ENCODE results near the gene PVALB.

GRCh38 chr22:36831717-36832116, 14.9 kb upstream of the PVALB start:
- TF ChIP-seq EZH2 (IDR thresholded peaks at IDR 0.05; ENCODE audit: borderline replicate concordance, control insufficient read depth, low read depth, low read length) (no peak), IRF3 (IDR thresholded peaks at IDR 0.05) (no peak), CEBPB (IDR thresholded peaks at IDR 0.05; ENCODE audit: borderline replicate concordance in 1 of 2, low read depth in 2 of 2, low read length in 2 of 2) (no peak), MAX (IDR thresholded peaks at IDR 0.05; ENCODE audit: low read depth, low read length) (no peak)

Measured in GM12878 (cell line).